B cell (primary cell): ENCODE results near the gene OSBP2. TPM values are rescaled to one million over a fixed set of nuclear protein-coding genes. Genes with fewer than 3 reads are reported as not detected.

ENCODE experiments used
- ATAC-seq: fragments of 200-7000 bp; cut with Tn5 transposase; one replicate; pipeline ENCODE4 v1.10.0; 2021; ENCODE audit warnings: low read depth, mild to moderate bottlenecking, moderate number of reproducible peaks, moderate library complexity
- CTCF ChIA-PET: fragments of 350-600 bp; sonication (Branson Sonifier 250); formaldehyde crosslinking; loops from one replicate; lab custom pipeline; 2021; ENCODE audit warnings: antibody characterized with exemption, inconsistent platforms; lab: Charles Lee
- POLR2A ChIA-PET: fragments of 350-600 bp; sonication (Branson Sonifier 250); formaldehyde crosslinking; loops from one replicate; lab custom pipeline; 2021; ENCODE audit warnings: antibody characterized with exemption; lab: Charles Lee
- DNase-seq: peaks from one replicate; pipeline ENCODE4 v3.0.0; 2013
- H2AFZ ChIP-seq: 2 replicates; pipeline ENCODE4 v1.6.1; 2012; ENCODE audit warnings: mild to moderate bottlenecking, low read depth, low read length; ENCODE audit not compliant: insufficient read depth, poor library complexity, severe bottlenecking
- H3K27ac ChIP-seq, 2 donors: 1 replicate in 1 of 2; 2 replicates in 1 of 2; pipeline ENCODE4 v1.5.1; 2012 to 2013; ENCODE audit warnings: low read length in 2 of 2, mild to moderate bottlenecking in 2 of 2, moderate library complexity in 1 of 2
- H3K27me3 ChIP-seq, 4 experiments: fragments of 200-600 bp in 1 of 4; sonication (generic) in 1 of 4; replicated peaks in 1 of 4; 1 replicate in 2 of 4; 2 replicates in 2 of 4; pipeline versions ENCODE4 v1.6.1 to v1.7.0; 2013 to 2016; ENCODE audit warnings: low read length in 3 of 4, mild to moderate bottlenecking in 2 of 4, mixed read lengths in 1 of 4, moderate library complexity in 1 of 4; ENCODE audit not compliant: insufficient read depth in 4 of 4, control insufficient read depth in 3 of 4; ENCODE audit errors: control extremely low read depth in 1 of 4
- H3K36me3 ChIP-seq, 2 experiments: replicated peaks in 1 of 2; 1 replicate in 1 of 2; 2 replicates in 1 of 2; pipeline versions ENCODE4 v1.6.1 to v1.7.1; 2013; ENCODE audit warnings: low read length in 1 of 2; ENCODE audit not compliant: insufficient read depth in 2 of 2, control insufficient read depth in 1 of 2; ENCODE audit errors: control extremely low read depth in 1 of 2, extremely low read depth in 1 of 2
- H3K4me1 ChIP-seq, 2 donors: fragments of 200-600 bp in 1 of 2; sonication (generic) in 1 of 2; 1 replicate in 1 of 2; 2 replicates in 1 of 2; pipeline versions ENCODE4 v1.5.1 to v1.6.1; 2013 to 2017; ENCODE audit warnings: low read length in 2 of 2; ENCODE audit not compliant: control insufficient read depth in 2 of 2, insufficient read depth in 2 of 2
- H3K4me2 ChIP-seq: replicated peaks from 2 replicates; pipeline ENCODE3; 2012; ENCODE audit warnings: mild to moderate bottlenecking, low read depth, low read length; ENCODE audit not compliant: poor library complexity, severe bottlenecking
- H3K4me3 ChIP-seq, 5 experiments: fragments of 200-600 bp in 1 of 5; sonication (generic) in 1 of 5; 1 replicate in 3 of 5; 2 replicates in 2 of 5; pipeline versions ENCODE4 v1.5.1 to v1.7.0; 2011 to 2016; ENCODE audit warnings: low read length in 4 of 5, mild to moderate bottlenecking in 4 of 5, low read depth in 2 of 5, control low read depth in 1 of 5, moderate library complexity in 1 of 5; ENCODE audit not compliant: insufficient read depth in 1 of 5; ENCODE audit errors: control extremely low read depth in 1 of 5, extremely low read depth in 1 of 5
- H3K79me2 ChIP-seq: fragments of 200-600 bp; sonication (generic); one replicate; pipeline ENCODE4 v1.6.0; 2016; ENCODE audit warnings: low read length; ENCODE audit not compliant: control insufficient read depth, insufficient read depth
- H3K9ac ChIP-seq: fragments of 200-600 bp; sonication (generic); 2 replicates; pipeline ENCODE4 v1.6.1; 2017; ENCODE audit warnings: mild to moderate bottlenecking, low read length, moderate library complexity
- H3K9me3 ChIP-seq, 3 donors: one replicate each; pipeline versions ENCODE4 v1.6.1 to v1.7.1; 2013; ENCODE audit warnings: low read length in 2 of 3; ENCODE audit not compliant: control insufficient read depth in 2 of 3, insufficient read depth in 1 of 3; ENCODE audit errors: control extremely low read depth in 1 of 3
- H4K20me1 ChIP-seq: 2 replicates; pipeline ENCODE4 v1.6.0; 2012; ENCODE audit warnings: mild to moderate bottlenecking, low read length; ENCODE audit not compliant: insufficient read depth, control insufficient read depth, poor library complexity, severe bottlenecking
- H3K27ac Mint-ChIP-seq: one replicate; pipeline ENCODE4 v1.8.0; 2021; ENCODE audit warnings: mixed read lengths
- H3K27me3 Mint-ChIP-seq: one replicate; pipeline ENCODE4 v1.8.0; 2021; ENCODE audit warnings: mixed read lengths
- H3K4me1 Mint-ChIP-seq: one replicate; pipeline ENCODE4 v1.8.0; 2021; ENCODE audit warnings: mixed read lengths
- H3K4me3 Mint-ChIP-seq: one replicate; pipeline ENCODE4 v1.8.0; 2021; ENCODE audit warnings: mixed read lengths
- H3K9me3 Mint-ChIP-seq: one replicate; pipeline ENCODE4 v1.8.0; 2022; ENCODE audit warnings: mixed read lengths; ENCODE audit not compliant: insufficient read depth
- EZH2 ChIP-seq: IDR thresholded peaks from 2 replicates; pipeline ENCODE4 v1.6.1; 2012; ENCODE audit warnings: borderline replicate concordance, low read depth, mild to moderate bottlenecking, moderate library complexity, low read length; ENCODE audit not compliant: insufficient read depth, poor library complexity, severe bottlenecking
- WGBS: methylation state at CpG from one replicate; pipeline ENCODE4 v1.1.5; 2013; ENCODE audit warnings: missing lambda C conversion rate; ENCODE audit not compliant: insufficient coverage; 5-methylcytosine and 5-hydroxymethylcytosine counted together
- intact Hi-C: fragments of 100-400 bp; cut with micrococcal nuclease; formaldehyde crosslinking; loops from one replicate; pipeline ENCODE4 v1.10.0; 2022
- polyA plus RNA-seq: library from polyadenylated mRNA; depleted of rRNA; stranded (reverse); fragments of >200 nt; gene quantifications from 2 replicates; pipeline ENCODE4 v1.2.3, GENCODE V29; 2012
- total RNA-seq, 2 donors: library from RNA; stranded (reverse); fragments of 120-200 nt in 1 of 2; gene quantifications; 1 replicate in 1 of 2; 2 replicates in 1 of 2; pipeline versions ENCODE4 v1.2.3 to v1.2.4, GENCODE V29; 2013 to 2022
- TF ChIP-seq, protein P1 (sequence below): fragments of 200-600 bp; IDR thresholded peaks from one replicate; pipeline ENCODE4 v1.8.0; 2022; ENCODE audit warnings: antibody characterized with exemption, mild to moderate bottlenecking

Gene OSBP2
- total and polyA plus RNA-seq, 2 donors (not counting 1 experiment from before 2014, with no cell fraction given), result 0.10 to 1.0 TPM

DNA sequence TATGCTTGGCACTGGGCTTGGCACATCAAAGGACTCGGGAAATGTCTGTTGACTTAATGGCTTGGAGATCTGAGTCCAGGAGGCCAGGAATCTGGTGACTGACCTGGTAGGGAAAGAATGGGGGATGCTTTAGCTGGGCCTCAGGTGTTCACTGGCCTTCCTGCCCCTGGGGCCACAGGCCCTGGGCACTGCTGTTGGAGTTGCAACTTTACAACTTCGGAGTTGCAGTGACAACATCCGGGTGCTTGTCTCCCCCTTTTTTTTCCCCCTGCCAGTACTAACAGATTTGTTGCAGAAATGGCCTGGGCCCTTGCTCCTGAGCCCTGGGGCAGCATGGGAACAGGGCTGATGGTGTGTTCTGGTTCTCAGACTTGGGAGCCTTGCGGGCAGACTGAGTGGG is 23.8 kb downstream of the OSBP2 start:
- WGBS, result 100% methylated on average over 3 of the region's 4 CpGs

DNA sequence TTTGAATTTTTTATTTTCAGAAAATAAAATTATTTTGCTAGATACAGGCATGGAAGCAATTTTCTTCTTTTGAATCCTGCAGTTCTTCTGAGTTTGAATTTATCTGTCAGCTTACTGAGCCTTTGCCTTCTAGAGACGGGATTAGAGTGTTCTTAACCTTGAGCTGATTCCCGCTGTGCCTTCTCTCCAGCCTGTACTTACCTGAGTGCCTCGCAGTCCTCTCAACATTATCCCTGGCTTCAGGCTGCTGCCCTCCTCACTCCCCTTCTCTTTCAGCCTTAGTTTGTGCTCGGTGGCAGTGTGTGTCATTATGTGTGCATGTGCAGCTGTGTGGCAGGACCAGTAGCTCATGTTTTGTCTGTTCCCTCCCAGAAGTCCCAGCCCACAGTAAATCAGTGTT is 24.3 kb downstream of the OSBP2 start:
- Mint-ChIP-seq H3K4me1 (no peaks in the 10 kb centered on the region), H3K4me3 (no peak overlapping the region), H3K27ac (no peak overlapping the region), H3K27me3 (peaks cover 3% of the 10 kb centered on the region), H3K9me3 (no peaks in the 10 kb centered on the region)
- ChIA-PET POLR2A (no interaction called here), CTCF (no interaction called here)
- Histone ChIP-seq H3K4me2 (no peak overlapping the region), H4K20me1 (no peaks in the 10 kb centered on the region), H3K27me3 (no peaks in the 10 kb centered on the region), H3K27ac (no peak overlapping the region), H2AFZ (no peak overlapping the region), H3K79me2 (no peaks in the 10 kb centered on the region), H3K4me1 (no peaks in the 10 kb centered on the region), H3K36me3 (no peaks in the 10 kb centered on the region), H3K4me3 (no peak overlapping the region), H3K9ac (no peak overlapping the region), H3K9me3 (no peaks in the 10 kb centered on the region)
- 97% methylated on average over 3 of the region's 4 CpGs for WGBS
- DNase-seq, result no peak
- ATAC-seq, result no peak
- TF ChIP-seq EZH2, result no peak
- TF ChIP-seq, protein P1, sequence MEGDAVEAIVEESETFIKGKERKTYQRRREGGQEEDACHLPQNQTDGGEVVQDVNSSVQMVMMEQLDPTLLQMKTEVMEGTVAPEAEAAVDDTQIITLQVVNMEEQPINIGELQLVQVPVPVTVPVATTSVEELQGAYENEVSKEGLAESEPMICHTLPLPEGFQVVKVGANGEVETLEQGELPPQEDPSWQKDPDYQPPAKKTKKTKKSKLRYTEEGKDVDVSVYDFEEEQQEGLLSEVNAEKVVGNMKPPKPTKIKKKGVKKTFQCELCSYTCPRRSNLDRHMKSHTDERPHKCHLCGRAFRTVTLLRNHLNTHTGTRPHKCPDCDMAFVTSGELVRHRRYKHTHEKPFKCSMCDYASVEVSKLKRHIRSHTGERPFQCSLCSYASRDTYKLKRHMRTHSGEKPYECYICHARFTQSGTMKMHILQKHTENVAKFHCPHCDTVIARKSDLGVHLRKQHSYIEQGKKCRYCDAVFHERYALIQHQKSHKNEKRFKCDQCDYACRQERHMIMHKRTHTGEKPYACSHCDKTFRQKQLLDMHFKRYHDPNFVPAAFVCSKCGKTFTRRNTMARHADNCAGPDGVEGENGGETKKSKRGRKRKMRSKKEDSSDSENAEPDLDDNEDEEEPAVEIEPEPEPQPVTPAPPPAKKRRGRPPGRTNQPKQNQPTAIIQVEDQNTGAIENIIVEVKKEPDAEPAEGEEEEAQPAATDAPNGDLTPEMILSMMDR, result no peak
- intact Hi-C loops, result no loop called here

More for the DNA sequence above, 23.8 kb downstream of the OSBP2 start:
- Histone ChIP-seq H3K9ac (no peak overlapping the region), H3K4me2 (no peak overlapping the region), H3K79me2 (no peaks in the 10 kb centered on the region), H3K4me1 (no peaks in the 10 kb centered on the region), H3K27me3 (no peaks in the 10 kb centered on the region), H4K20me1 (no peaks in the 10 kb centered on the region), H3K9me3 (no peaks in the 10 kb centered on the region), H2AFZ (no peak overlapping the region), H3K36me3 (no peaks in the 10 kb centered on the region), H3K27ac (no peak overlapping the region), H3K4me3 (no peak overlapping the region)
- no peak overlapping the region for H3K27ac Mint-ChIP-seq
- no peak overlapping the region for H3K4me3 Mint-ChIP-seq
- POLR2A ChIA-PET, result no interaction called here
- DNase-seq (no peak), ATAC-seq (no peak)
- intact Hi-C loops, result no loop called here
- TF ChIP-seq, protein P1, result no peak
- no peak for TF ChIP-seq EZH2
- no peaks in the 10 kb centered on the region for H3K9me3 Mint-ChIP-seq
- no peaks in the 10 kb centered on the region for H3K4me1 Mint-ChIP-seq
- CTCF ChIA-PET, result no interaction called here
- H3K27me3 Mint-ChIP-seq, result no peaks in the 10 kb centered on the region
